Sigmoid colon (tissue), 4 donors: ENCODE measurements around the gene JAG1.

Source experiments
- EP300 ChIP-seq, 4 donors: sonication (generic); formaldehyde crosslinking; IDR thresholded peaks; one replicate each; pipeline ENCODE4 v1.6.1; 2017; ENCODE audit warnings: antibody characterized with exemption in 4 of 4
- POLR2A ChIP-seq, 2 donors: fragments of 450-650 bp; IDR thresholded peaks; one replicate each; pipeline ENCODE4 v1.6.1; 2016; ENCODE audit warnings: antibody characterized with exemption in 2 of 2, mild to moderate bottlenecking in 2 of 2, moderate library complexity in 2 of 2
- POLR2AphosphoS5 ChIP-seq, 4 donors: sonication (generic); formaldehyde crosslinking; IDR thresholded peaks; one replicate each; pipeline ENCODE4 v1.6.1; 2017; ENCODE audit warnings: antibody characterized with exemption in 4 of 4
- TF ChIP-seq, protein P1 (sequence below), 4 experiments: fragments of 450-650 bp in 3 of 4; fragments of 200-600 bp in 1 of 4; IDR thresholded peaks; one replicate each; pipeline ENCODE4 v1.5.1; 2016 to 2019; ENCODE audit warnings: antibody characterized with exemption in 4 of 4, mild to moderate bottlenecking in 3 of 4, moderate library complexity in 2 of 4

DNA sequence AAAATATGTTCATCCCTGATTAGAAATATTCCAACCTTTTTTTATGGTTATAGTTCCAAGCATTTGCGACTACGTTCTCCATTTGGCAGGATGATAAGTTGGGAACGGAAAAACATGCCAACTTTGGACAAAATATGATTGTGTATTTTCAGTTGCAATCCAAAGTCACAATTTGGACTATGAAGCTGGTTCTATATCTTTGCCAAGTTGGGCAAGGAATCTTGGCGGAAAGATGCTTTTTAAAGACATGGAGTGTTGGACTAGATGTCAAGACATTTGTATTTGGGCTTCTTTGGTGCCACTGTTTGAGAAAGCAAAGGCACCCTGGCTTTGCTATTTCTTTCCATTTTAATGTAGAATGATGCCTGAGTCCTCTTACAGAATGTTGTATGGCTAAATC, 33.3 kb upstream of the JAG1 start:
- TF ChIP-seq, protein P1, sequence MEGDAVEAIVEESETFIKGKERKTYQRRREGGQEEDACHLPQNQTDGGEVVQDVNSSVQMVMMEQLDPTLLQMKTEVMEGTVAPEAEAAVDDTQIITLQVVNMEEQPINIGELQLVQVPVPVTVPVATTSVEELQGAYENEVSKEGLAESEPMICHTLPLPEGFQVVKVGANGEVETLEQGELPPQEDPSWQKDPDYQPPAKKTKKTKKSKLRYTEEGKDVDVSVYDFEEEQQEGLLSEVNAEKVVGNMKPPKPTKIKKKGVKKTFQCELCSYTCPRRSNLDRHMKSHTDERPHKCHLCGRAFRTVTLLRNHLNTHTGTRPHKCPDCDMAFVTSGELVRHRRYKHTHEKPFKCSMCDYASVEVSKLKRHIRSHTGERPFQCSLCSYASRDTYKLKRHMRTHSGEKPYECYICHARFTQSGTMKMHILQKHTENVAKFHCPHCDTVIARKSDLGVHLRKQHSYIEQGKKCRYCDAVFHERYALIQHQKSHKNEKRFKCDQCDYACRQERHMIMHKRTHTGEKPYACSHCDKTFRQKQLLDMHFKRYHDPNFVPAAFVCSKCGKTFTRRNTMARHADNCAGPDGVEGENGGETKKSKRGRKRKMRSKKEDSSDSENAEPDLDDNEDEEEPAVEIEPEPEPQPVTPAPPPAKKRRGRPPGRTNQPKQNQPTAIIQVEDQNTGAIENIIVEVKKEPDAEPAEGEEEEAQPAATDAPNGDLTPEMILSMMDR (IDR thresholded peaks at IDR 0.05) = no peak
- no peak for TF ChIP-seq POLR2A (IDR thresholded peaks at IDR 0.05)
- TF ChIP-seq EP300 (IDR thresholded peaks at IDR 0.05) = no peak
- TF ChIP-seq POLR2AphosphoS5 (IDR thresholded peaks at IDR 0.05) = no peak
